HepG2 (cell line): ENCODE data around the gene NSF. TPM values are rescaled to one million over a fixed set of nuclear protein-coding genes. Genes with fewer than 3 reads are reported as not detected.

Experiments
- ATAC-seq: fragments of 200-7000 bp; cut with Tn5 transposase; 3 replicates; pipeline ENCODE4 v1.9.1; 2020; ENCODE audit warnings: mild to moderate bottlenecking, moderate library complexity
- BruUV-seq: library from RNA; stranded (reverse); fragments of 400-500 nt; replicated peaks from 2 replicates; lab custom pipeline; 2021; lab: Mats Ljungman, UMichigan
- CTCF ChIA-PET: fragments of 300-600 bp; formaldehyde crosslinking; extraction: SDS; loops from one replicate; lab custom pipeline; 2021; ENCODE audit warnings: low total read pairs, inconsistent platforms, low intra/inter-chr PET ratio; lab: Yijun Ruan, JAX
- POLR2A ChIA-PET: fragments of 350-600 bp; sonication (Branson Sonifier 250); formaldehyde crosslinking; loops from one replicate; lab custom pipeline; 2020; ENCODE audit warnings: antibody characterized with exemption, inconsistent platforms; lab: Yijun Ruan, JAX
- DNase-seq: peaks from one replicate; pipeline ENCODE4 v3.0.0-alpha.2; 2015; ENCODE audit warnings: low spot score
- FAIRE-seq: peaks from 3 replicates; lab custom pipeline; 2011; peaks lifted over from hg19 to GRCh38; lab: Jason Lieb, UNC
- H2AFZ ChIP-seq: one replicate; pipeline ENCODE4 v1.6.1; 2011; ENCODE audit warnings: low read length, inconsistent platforms
- H3K27ac ChIP-seq: fragments of 300-600 bp; 3 replicates; pipeline ENCODE4 v1.8.0; 2011; ENCODE audit warnings: mixed run types, mild to moderate bottlenecking, mixed read lengths, low read length, inconsistent platforms; ENCODE audit not compliant: insufficient read depth; ENCODE audit errors: extremely low read length
- H3K27me3 ChIP-seq, 2 experiments: fragments of 200-600 bp in 1 of 2; 2 replicates in 1 of 2; 3 replicates in 1 of 2; pipeline versions ENCODE4 v1.6.0 to v1.8.0; 2011; ENCODE audit warnings: low read length in 2 of 2, mild to moderate bottlenecking in 2 of 2, moderate library complexity in 2 of 2, inconsistent platforms in 1 of 2; ENCODE audit not compliant: insufficient read depth in 2 of 2, control insufficient read depth in 1 of 2
- H3K36me3 ChIP-seq, 2 experiments: fragments of 200-600 bp in 1 of 2; replicated peaks in 1 of 2; 2 replicates in 1 of 2; 3 replicates in 1 of 2; pipeline versions ENCODE4 v1.5.1 to v1.8.0; 2011; ENCODE audit warnings: low read length in 2 of 2, inconsistent platforms in 1 of 2; ENCODE audit not compliant: insufficient read depth in 2 of 2, control insufficient read depth in 1 of 2
- H3K4me1 ChIP-seq: 2 replicates; pipeline ENCODE4 v1.5.1; 2012; ENCODE audit warnings: low read length, inconsistent platforms; ENCODE audit not compliant: insufficient read depth
- H3K4me2 ChIP-seq: 2 replicates; pipeline ENCODE4 v1.6.0; 2011; ENCODE audit warnings: low read depth, low read length, inconsistent platforms
- H3K4me3 ChIP-seq, 3 experiments: fragments of 200-600 bp in 1 of 3; sonication (generic), shearing (Covaris generic) in 1 of 3; replicated peaks in 1 of 3; 2 replicates each; pipeline ENCODE4 v1.5.1; 2011 to 2016; ENCODE audit warnings: low read length in 3 of 3, inconsistent platforms in 2 of 3, low read depth in 2 of 3, mild to moderate bottlenecking in 2 of 3, control low read depth in 1 of 3, mixed read lengths in 1 of 3; ENCODE audit not compliant: insufficient read depth in 1 of 3
- H3K79me2 ChIP-seq: one replicate; pipeline ENCODE4 v1.6.1; 2011; ENCODE audit warnings: low read length, inconsistent platforms; ENCODE audit not compliant: insufficient read depth
- H3K9ac ChIP-seq: 2 replicates; pipeline ENCODE4 v1.6.0; 2011; ENCODE audit warnings: mild to moderate bottlenecking, low read depth, low read length, inconsistent platforms; ENCODE audit not compliant: insufficient read depth
- H3K9me3 ChIP-seq: 2 replicates; pipeline ENCODE4 v1.5.1; 2012; ENCODE audit warnings: mild to moderate bottlenecking, low read length
- H4K20me1 ChIP-seq: 2 replicates; pipeline ENCODE4 v1.6.0; 2011; ENCODE audit warnings: inconsistent platforms, mild to moderate bottlenecking, low read length, moderate library complexity; ENCODE audit not compliant: insufficient read depth
- ARNT2 ChIP-seq: sonication (generic); formaldehyde crosslinking; IDR thresholded peaks from 2 replicates; pipeline ENCODE4 v1.8.0; 2022; ENCODE audit warnings: mild to moderate bottlenecking, low read depth, missing genetic modification reagents, moderate library complexity
- MAFK ChIP-seq, 2 experiments: IDR thresholded peaks in 1 of 2; conservative IDR thresholded peaks in 1 of 2; 2 replicates each; pipeline ENCODE4 v1.6.1; 2011; ENCODE audit warnings: improper control_type of control experiment in 2 of 2, low read length in 2 of 2
- MED1 ChIP-seq: sonication (generic); formaldehyde crosslinking; IDR thresholded peaks from 2 replicates; pipeline ENCODE4 v1.4.0; 2020; ENCODE audit warnings: missing genetic modification reagents
- NR2C2 ChIP-seq: sonication (generic); formaldehyde crosslinking; IDR thresholded peaks from 2 replicates; pipeline ENCODE4 v1.4.0; 2020; ENCODE audit warnings: missing genetic modification reagents, mild to moderate bottlenecking, moderate library complexity, borderline replicate concordance
- REPIN1 ChIP-seq: sonication (generic); formaldehyde crosslinking; IDR thresholded peaks from 2 replicates; pipeline ENCODE4 v1.8.0; 2022; ENCODE audit warnings: missing genetic modification reagents, low read depth, mild to moderate bottlenecking, borderline replicate concordance
- SOX5 ChIP-seq: IDR thresholded peaks from 2 replicates; pipeline ENCODE4 v1.6.1; 2016; ENCODE audit warnings: borderline replicate concordance
- SP140L ChIP-seq: sonication (generic); formaldehyde crosslinking; IDR thresholded peaks from 2 replicates; pipeline ENCODE4 v1.4.0; 2020; ENCODE audit warnings: missing genetic modification reagents, borderline replicate concordance
- TBX2 ChIP-seq: sonication (generic); formaldehyde crosslinking; IDR thresholded peaks from 2 replicates; pipeline ENCODE4 v1.5.0; 2020; ENCODE audit warnings: missing genetic modification reagents, mild to moderate bottlenecking, borderline replicate concordance
- TEF ChIP-seq: sonication (generic); formaldehyde crosslinking; IDR thresholded peaks from 2 replicates; pipeline ENCODE4 v1.5.0; 2020; ENCODE audit warnings: missing genetic modification reagents
- ZBTB7B ChIP-seq: sonication (generic); formaldehyde crosslinking; IDR thresholded peaks from 2 replicates; pipeline ENCODE4 v1.4.0; 2020; ENCODE audit warnings: missing genetic modification reagents
- ZNF138 ChIP-seq: sonication (generic); formaldehyde crosslinking; IDR thresholded peaks from 2 replicates; pipeline ENCODE4 v1.5.0; 2020; ENCODE audit warnings: mild to moderate bottlenecking, low read depth, missing genetic modification reagents
- ZNF275 ChIP-seq: sonication (generic); formaldehyde crosslinking; IDR thresholded peaks from 2 replicates; pipeline ENCODE4 v1.8.0; 2022; ENCODE audit warnings: missing genetic modification reagents, mild to moderate bottlenecking, inconsistent platforms, borderline replicate concordance
- ZNF281 ChIP-seq: sonication (generic); formaldehyde crosslinking; IDR thresholded peaks from 2 replicates; pipeline ENCODE4 v1.4.0; 2020; ENCODE audit warnings: missing genetic modification reagents, borderline replicate concordance
- ZNF558 ChIP-seq: sonication (generic); formaldehyde crosslinking; IDR thresholded peaks from 2 replicates; pipeline ENCODE4 v1.9.0; 2022; ENCODE audit warnings: mild to moderate bottlenecking, missing genetic modification reagents, borderline replicate concordance
- ZNF782 ChIP-seq: sonication (generic); formaldehyde crosslinking; IDR thresholded peaks from 2 replicates; pipeline ENCODE4 v1.4.0; 2020; ENCODE audit warnings: missing genetic modification reagents, mild to moderate bottlenecking, borderline replicate concordance
- ZNF841 ChIP-seq: sonication (generic); formaldehyde crosslinking; IDR thresholded peaks from 2 replicates; pipeline ENCODE4 v1.8.1; 2023; ENCODE audit warnings: missing genetic modification reagents, borderline replicate concordance
- WGBS: methylation state at CpG from one replicate; pipeline ENCODE4 v1.1.6; 2017; ENCODE audit warnings: low lambda C conversion rate; 5-methylcytosine and 5-hydroxymethylcytosine counted together
- in situ Hi-C: cut with HindIII; loops from 2 replicates; pipeline ENCODE4 v1.10.0; 2017; ENCODE audit warnings: low pct_unique_long_range_greater_than_20kb; ENCODE audit not compliant: extremely low pct_ligation_motif_present
- intact Hi-C: fragments of 100-400 bp; cut with micrococcal nuclease; formaldehyde crosslinking; loops from one replicate; pipeline ENCODE4 v1.10.0; 2022; ENCODE audit not compliant: unreplicated experiment
- polyA plus RNA-seq, 8 experiments: library from polyadenylated mRNA; depleted of rRNA in 3 of 8; stranded (reverse) in 7 of 8; unstranded in 1 of 8; fragments of >200 nt; fragmentation: Illumina TruSeq in 4 of 8; extraction: Trizol in 4 of 8; gene quantifications; 2 replicates each; pipeline versions ENCODE4 v1.2.1 to v1.2.3, GENCODE V29; 2011 to 2016; ENCODE audit warnings: low read depth in 4 of 8, missing spikeins in 1 of 8, mixed read lengths in 1 of 8; ENCODE audit not compliant: insufficient read depth in 1 of 8
- total RNA-seq, 5 experiments: library from RNA; depleted of rRNA; stranded (reverse); fragments of >200 nt; fragmentation: Illumina TruSeq; extraction: Trizol; gene quantifications; 2 replicates each; pipeline ENCODE4 v1.2.3, GENCODE V29; 2016; ENCODE audit warnings: low read depth in 1 of 5

NSF gene
- total and polyA plus RNA-seq, 2 of the 13 experiments (the other 11 are each of a cell fraction or from before 2014, with no cell fraction given), result 21.9 to 37.8 TPM

GRCh38 chr17:46744441-46744840 lies 154.0 kb downstream of the NSF start (continued):
- TF ChIP-seq ZNF281 (CRISPR knock-in tag) (no peak), ARNT2 (CRISPR knock-in tag) (no peak), TBX2 (CRISPR knock-in tag) (no peak), NR2C2 (CRISPR knock-in tag) (no peak), MED1 (no peak), SOX5 (CRISPR knock-in tag) (no peak), MAFK (conservative IDR thresholded peaks at IDR 0.05 in 1 of 2, IDR thresholded peaks at IDR 0.05 in 1 of 2; ENCODE audit: low read length in 2 of 2) (no peak), SP140L (CRISPR knock-in tag) (no peak), ZNF841 (CRISPR knock-in tag) (no peak), ZNF558 (CRISPR knock-in tag) (no peak)

GRCh38 chr17:46745376-46745775 lies 154.9 kb downstream of the NSF start:
- intact Hi-C loops, result no loop called here
- Histone ChIP-seq H3K27ac (no peak overlapping the region), H4K20me1 (no peaks in the 10 kb centered on the region), H3K27me3 (no peaks in the 10 kb centered on the region), H3K36me3 (no peaks in the 10 kb centered on the region; a peak in 1 of 5 replicates), H3K9ac (no peak overlapping the region), H3K4me3 (no peak overlapping the region)
- POLR2A ChIA-PET, result no interaction called here
- no peak for ATAC-seq
- TF ChIP-seq REPIN1 (CRISPR knock-in tag), result no peak
- TF ChIP-seq ZNF275 (CRISPR knock-in tag), result no peak
- no peak for TF ChIP-seq TEF
- no peak for TF ChIP-seq ZNF782 (CRISPR knock-in tag)
- no peak for TF ChIP-seq ZBTB7B (CRISPR knock-in tag)
- no peak for TF ChIP-seq ZNF138 (CRISPR knock-in tag)
- TF ChIP-seq, all 625 proteins: peak for 0
- no peaks in the 10 kb centered on the region for H3K79me2 ChIP-seq
- no peak overlapping the region for H3K4me2 ChIP-seq
- no peaks in the 10 kb centered on the region for H3K4me1 ChIP-seq
- H3K9me3 ChIP-seq, result no peaks in the 10 kb centered on the region
- H2AFZ ChIP-seq, result no peak overlapping the region
- WGBS, result 97% methylated on average over 3 of the region's 3 CpGs
- CTCF ChIA-PET, result no interaction called here
- no peak for DNase-seq
- no peak for FAIRE-seq
- in situ Hi-C loops, result no loop called here
- no TSS peak for BruUV-seq
